ENCODE data around the gene NRDC. TPM values are rescaled to one million over a fixed set of nuclear protein-coding genes. Genes with fewer than 3 reads are reported as not detected.
"Not testable (repeated sequence)": the region's sequence is repeated elsewhere in the genome, so short reads cannot be mapped to it uniquely, and the experiment has no call there.

NRDC gene
- total RNA-seq, 1 donor from 2014 or later: 94.3 TPM

- Histone ChIP-seq H3K36me3 (peaks cover 0 to 29% of the 10 kb centered on the region in 2 donors), H3K27ac (no peak overlapping the region), H3K4me3 (no peak overlapping the region), H3K27me3 (no peaks in the 10 kb centered on the region), H3K4me1 (no peaks in the 10 kb centered on the region), H3K9me3 (no peaks in the 10 kb centered on the region)
- TF ChIP-seq POLR2A (IDR thresholded peaks at IDR 0.05) (no peak), CTCF (IDR thresholded peaks at IDR 0.05) (no peak), POLR2AphosphoS5 (IDR thresholded peaks at IDR 0.05; ENCODE audit: insufficient read depth in 1 of 2, low read depth in 1 of 2) (no peak)
- no peak for DNase-seq (ENCODE audit: extremely low spot score in 2 of 2)
- intact Hi-C loops (cut with DNase I): no loop called here
Measured at GRCh38 chr1:51833700-51834099, 44.8 kb downstream of the NRDC start.

- TF ChIP-seq POLR2A (IDR thresholded peaks at IDR 0.05) (no peak), POLR2AphosphoS5 (IDR thresholded peaks at IDR 0.05; ENCODE audit: insufficient read depth in 1 of 2, low read depth in 1 of 2) (no peak), CTCF (IDR thresholded peaks at IDR 0.05) (no peak)
- H3K27me3 ChIP-seq: no peaks in the 10 kb centered on the region
- H3K4me3 ChIP-seq: no peak overlapping the region
- intact Hi-C loops (cut with DNase I): no loop called here
- H3K9me3 ChIP-seq: no peaks in the 10 kb centered on the region
- H3K36me3 ChIP-seq: peaks cover 0 to 33% of the 10 kb centered on the region in 2 donors
- no peaks in the 10 kb centered on the region for H3K4me1 ChIP-seq
- DNase-seq (ENCODE audit: extremely low spot score in 2 of 2): no peak
- H3K27ac ChIP-seq: no peak overlapping the region
Measured at GRCh38 chr1:51829058-51829457, 49.5 kb downstream of the NRDC start.

GRCh38 chr1:51819810-51820209 lies 58.7 kb downstream of the NRDC start:
- H3K36me3 ChIP-seq: peaks cover 0 to 38% of the 10 kb centered on the region in 2 donors
- H3K27me3 ChIP-seq: no peaks in the 10 kb centered on the region
- H3K4me3 ChIP-seq: no peak overlapping the region
- no peak for TF ChIP-seq CTCF (IDR thresholded peaks at IDR 0.05)
- TF ChIP-seq POLR2AphosphoS5 (IDR thresholded peaks at IDR 0.05; ENCODE audit: insufficient read depth in 1 of 2, low read depth in 1 of 2): no peak
- no peak for TF ChIP-seq POLR2A (IDR thresholded peaks at IDR 0.05)
- H3K4me1 ChIP-seq: no peaks in the 10 kb centered on the region
- no peak for DNase-seq (ENCODE audit: extremely low spot score in 2 of 2)
- no peak overlapping the region for H3K27ac ChIP-seq
- intact Hi-C loops (cut with DNase I): no loop called here
- no peaks in the 10 kb centered on the region for H3K9me3 ChIP-seq

GRCh38 chr1:51819021-51819420 lies 59.5 kb downstream of the NRDC start:
- H3K36me3 ChIP-seq: peaks cover 0 to 44% of the 10 kb centered on the region in 2 donors
- intact Hi-C loops (cut with DNase I); H3K9me3 ChIP-seq; DNase-seq (ENCODE audit: extremely low spot score in 2 of 2); H3K27me3 ChIP-seq; H3K27ac ChIP-seq; H3K4me1 ChIP-seq; H3K4me3 ChIP-seq: not testable (repeated sequence)

GRCh38 chr1:51818487-51818886 lies 60.0 kb downstream of the NRDC start:
- no peak overlapping the region for H3K27ac ChIP-seq
- no peak overlapping the region for H3K4me3 ChIP-seq
- peaks cover 0 to 49% of the 10 kb centered on the region in 2 donors for H3K36me3 ChIP-seq
- no peak for DNase-seq (ENCODE audit: extremely low spot score in 2 of 2)
- H3K27me3 ChIP-seq: no peaks in the 10 kb centered on the region
- H3K9me3 ChIP-seq: no peaks in the 10 kb centered on the region
- H3K4me1 ChIP-seq: no peaks in the 10 kb centered on the region
- intact Hi-C loops (cut with DNase I): no loop called here
- no peak for TF ChIP-seq CTCF (IDR thresholded peaks at IDR 0.05)
- no peak for TF ChIP-seq POLR2AphosphoS5 (IDR thresholded peaks at IDR 0.05; ENCODE audit: insufficient read depth in 1 of 2, low read depth in 1 of 2)
- no peak for TF ChIP-seq POLR2A (IDR thresholded peaks at IDR 0.05)

GRCh38 chr1:51814513-51814912 lies 64.0 kb downstream of the NRDC start:
- Histone ChIP-seq H3K36me3 (peaks cover 0 to 64% of the 10 kb centered on the region in 2 donors), H3K9me3 (no peaks in the 10 kb centered on the region), H3K27me3 (no peaks in the 10 kb centered on the region), H3K4me3 (no peak overlapping the region), H3K27ac (no peak overlapping the region), H3K4me1 (no peaks in the 10 kb centered on the region)
- intact Hi-C loops (cut with DNase I): no loop called here
- DNase-seq (ENCODE audit: extremely low spot score in 2 of 2): no peak
- TF ChIP-seq POLR2AphosphoS5 (IDR thresholded peaks at IDR 0.05; ENCODE audit: insufficient read depth in 1 of 2, low read depth in 1 of 2) (no peak), POLR2A (IDR thresholded peaks at IDR 0.05) (no peak), CTCF (IDR thresholded peaks at IDR 0.05) (no peak)

Measured in vagina (tissue), 2 donors.